ENCODE data around the gene L3MBTL2. TPM values are rescaled to one million over a fixed set of nuclear protein-coding genes. Genes with fewer than 3 reads are reported as not detected.
"Not testable (repeated sequence)": the region's sequence is repeated elsewhere in the genome, so short reads cannot be mapped to it uniquely, and the experiment has no call there.

The L3MBTL2 gene
- total RNA-seq, 1 donor from 2014 or later, result 16.1 TPM

DNA sequence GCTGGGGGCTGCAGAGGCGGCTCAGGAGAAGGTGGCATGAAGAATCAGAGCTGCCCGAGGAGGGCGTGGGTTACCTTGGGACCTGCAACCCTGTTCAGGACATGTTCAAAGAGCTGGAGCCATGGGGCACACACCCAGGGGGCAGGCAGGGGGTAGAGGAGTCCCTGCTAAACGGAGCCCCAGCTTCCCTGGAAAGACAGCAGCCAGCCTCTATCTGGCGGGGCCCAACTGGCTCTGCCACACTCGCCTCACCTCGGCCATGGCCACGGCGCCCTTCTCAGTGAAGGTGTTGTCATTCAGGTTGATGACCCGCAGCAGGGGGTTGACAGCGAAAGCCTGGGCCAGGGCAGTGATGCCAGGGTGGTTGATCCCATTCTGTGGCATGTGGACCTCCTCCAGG lies 52.6 kb downstream of the L3MBTL2 start:
- no peak overlapping the region for H3K4me3 ChIP-seq (ENCODE audit: low read depth, low read length)
- TF ChIP-seq, protein P1, sequence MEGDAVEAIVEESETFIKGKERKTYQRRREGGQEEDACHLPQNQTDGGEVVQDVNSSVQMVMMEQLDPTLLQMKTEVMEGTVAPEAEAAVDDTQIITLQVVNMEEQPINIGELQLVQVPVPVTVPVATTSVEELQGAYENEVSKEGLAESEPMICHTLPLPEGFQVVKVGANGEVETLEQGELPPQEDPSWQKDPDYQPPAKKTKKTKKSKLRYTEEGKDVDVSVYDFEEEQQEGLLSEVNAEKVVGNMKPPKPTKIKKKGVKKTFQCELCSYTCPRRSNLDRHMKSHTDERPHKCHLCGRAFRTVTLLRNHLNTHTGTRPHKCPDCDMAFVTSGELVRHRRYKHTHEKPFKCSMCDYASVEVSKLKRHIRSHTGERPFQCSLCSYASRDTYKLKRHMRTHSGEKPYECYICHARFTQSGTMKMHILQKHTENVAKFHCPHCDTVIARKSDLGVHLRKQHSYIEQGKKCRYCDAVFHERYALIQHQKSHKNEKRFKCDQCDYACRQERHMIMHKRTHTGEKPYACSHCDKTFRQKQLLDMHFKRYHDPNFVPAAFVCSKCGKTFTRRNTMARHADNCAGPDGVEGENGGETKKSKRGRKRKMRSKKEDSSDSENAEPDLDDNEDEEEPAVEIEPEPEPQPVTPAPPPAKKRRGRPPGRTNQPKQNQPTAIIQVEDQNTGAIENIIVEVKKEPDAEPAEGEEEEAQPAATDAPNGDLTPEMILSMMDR (conservative IDR thresholded peaks at IDR 0.05; ENCODE audit: low read depth, low read length), result no peak
- no peak for DNase-seq (ENCODE audit: low read depth)

DNA sequence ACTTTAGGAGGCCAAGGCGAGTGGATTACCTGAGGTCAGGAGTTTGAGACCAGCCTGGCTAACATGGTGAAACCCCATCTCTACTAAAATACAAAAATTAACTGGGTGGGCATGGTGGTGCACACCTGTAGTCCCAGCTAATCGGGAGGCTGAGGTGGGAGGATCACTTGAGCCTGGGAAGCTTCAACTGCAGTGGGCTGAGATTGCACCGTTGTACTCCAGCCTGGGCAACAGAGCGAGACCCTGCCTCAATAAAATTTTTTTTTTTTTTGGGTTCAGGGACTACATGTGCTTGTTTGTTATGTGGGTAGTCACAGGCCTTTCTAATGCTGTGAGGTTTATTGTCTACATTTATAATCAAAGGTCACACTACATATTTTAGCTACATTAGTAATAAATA lies 54.6 kb downstream of the L3MBTL2 start:
- not testable (repeated sequence) for DNase-seq (ENCODE audit: low read depth); H3K4me3 ChIP-seq (ENCODE audit: low read depth, low read length)

DNA sequence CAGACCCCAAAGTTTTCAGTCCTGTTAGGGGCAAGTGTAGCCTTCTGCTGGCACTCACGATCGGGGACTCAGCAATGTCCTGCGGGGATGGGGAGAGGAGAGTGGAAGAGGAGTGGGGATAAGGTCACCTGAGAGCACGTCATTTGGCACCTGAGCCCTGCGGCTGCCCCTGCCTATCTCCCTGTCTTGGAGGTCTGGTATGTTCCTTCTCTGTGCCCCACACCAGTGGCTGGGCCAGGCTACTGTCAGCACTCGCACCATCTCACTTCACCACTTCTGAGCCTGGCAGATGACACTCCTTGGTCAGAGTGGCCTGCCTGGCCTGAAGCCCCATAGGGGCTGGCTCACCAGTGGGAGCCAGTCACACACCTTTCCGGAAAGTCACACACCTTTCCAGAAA lies 55.8 kb downstream of the L3MBTL2 start:
- no peak overlapping the region for H3K4me3 ChIP-seq (ENCODE audit: low read depth, low read length)
- TF ChIP-seq, protein P1 (conservative IDR thresholded peaks at IDR 0.05; ENCODE audit: low read depth, low read length), result no peak
- no peak for DNase-seq (ENCODE audit: low read depth)

DNA sequence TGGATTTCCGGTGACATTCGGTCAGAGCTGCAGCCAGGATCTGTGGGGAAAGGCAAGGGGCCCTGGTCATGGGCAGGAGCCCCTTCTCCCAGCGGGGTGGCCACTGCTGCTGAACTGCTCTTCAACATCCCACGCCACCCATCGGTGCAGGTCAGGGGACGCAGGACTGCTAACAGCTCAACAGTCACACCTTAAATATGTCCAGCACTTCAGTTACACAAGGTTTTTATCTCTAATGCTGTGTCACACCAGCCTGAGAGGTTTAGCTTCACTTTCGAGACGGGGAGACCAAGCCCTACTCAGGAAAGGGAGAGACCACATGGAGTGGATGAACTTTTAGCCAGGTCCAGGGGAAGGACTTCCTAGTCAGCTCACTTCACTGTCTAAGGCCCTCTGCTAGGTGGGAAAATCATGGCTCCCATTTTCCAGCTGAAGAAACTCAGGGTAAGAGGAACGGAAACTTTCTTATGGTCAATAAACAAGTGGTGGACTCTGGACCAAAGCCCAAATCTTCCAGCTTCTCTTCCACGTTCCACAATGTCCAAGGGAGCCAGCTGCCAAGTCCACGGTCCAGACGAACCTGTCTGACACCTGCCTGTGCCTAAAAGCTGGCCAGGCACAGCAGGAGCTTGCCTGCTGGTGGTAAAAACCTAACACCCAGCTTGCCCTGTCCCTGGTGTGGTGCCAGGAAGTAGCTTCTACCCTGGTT lies 56.6 kb downstream of the L3MBTL2 start:
- TF ChIP-seq, protein P1 (conservative IDR thresholded peaks at IDR 0.05; ENCODE audit: low read depth, low read length), result no peak
- DNase-seq (ENCODE audit: low read depth), result no peak
- H3K4me3 ChIP-seq (ENCODE audit: low read depth, low read length), result no peak overlapping the region

DNA sequence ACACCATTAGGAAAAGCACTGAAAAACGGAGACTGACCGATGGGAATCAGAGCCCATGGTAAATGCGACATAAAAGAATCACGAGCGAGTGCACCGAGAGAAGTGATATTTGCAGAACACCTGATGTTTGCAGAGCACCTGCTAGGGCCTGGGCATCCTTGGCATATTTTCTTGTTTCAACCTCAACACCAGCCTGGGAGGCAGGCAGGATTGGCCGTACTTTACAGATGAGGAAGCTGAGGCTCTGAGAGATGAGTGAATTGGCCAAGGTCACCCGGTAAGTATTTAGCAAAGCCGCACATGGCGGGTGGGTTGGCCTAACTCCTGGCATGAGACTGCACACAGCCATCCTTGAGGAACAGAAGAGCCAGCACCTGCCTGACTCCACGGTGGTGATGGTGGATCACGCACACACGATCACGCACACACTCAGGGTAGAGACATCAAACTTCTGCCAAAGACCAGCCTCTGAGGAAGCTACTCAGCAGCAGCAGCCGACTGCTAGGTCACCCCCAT lies 57.2 kb downstream of the L3MBTL2 start:
- no peak overlapping the region for H3K4me3 ChIP-seq (ENCODE audit: low read depth, low read length)
- DNase-seq (ENCODE audit: low read depth), result no peak
- TF ChIP-seq, protein P1 (conservative IDR thresholded peaks at IDR 0.05; ENCODE audit: low read depth, low read length), result no peak

DNA sequence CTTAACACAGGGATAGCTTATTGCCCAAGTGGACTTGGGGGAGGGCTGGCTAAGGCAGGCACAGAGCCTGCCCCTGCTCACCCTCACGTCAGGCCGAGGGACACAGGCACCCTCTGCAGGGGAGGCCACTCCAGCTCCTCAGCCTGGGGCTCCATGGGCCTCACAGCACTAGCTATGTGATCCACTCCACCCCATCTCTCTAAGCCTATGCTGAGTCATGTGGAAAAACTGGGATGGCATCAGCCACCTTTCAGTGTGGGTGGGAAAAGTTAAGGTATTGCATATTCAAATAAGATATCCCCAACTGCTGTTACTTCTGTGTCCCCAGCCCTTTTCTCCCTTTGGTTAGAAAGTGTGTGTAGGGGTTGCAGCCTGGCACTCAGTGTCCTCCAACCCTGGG lies 58.6 kb downstream of the L3MBTL2 start:
- TF ChIP-seq, protein P1 (conservative IDR thresholded peaks at IDR 0.05; ENCODE audit: low read depth, low read length), result no peak
- no peak for DNase-seq (ENCODE audit: low read depth)
- H3K4me3 ChIP-seq (ENCODE audit: low read depth, low read length), result no peak overlapping the region

DNA sequence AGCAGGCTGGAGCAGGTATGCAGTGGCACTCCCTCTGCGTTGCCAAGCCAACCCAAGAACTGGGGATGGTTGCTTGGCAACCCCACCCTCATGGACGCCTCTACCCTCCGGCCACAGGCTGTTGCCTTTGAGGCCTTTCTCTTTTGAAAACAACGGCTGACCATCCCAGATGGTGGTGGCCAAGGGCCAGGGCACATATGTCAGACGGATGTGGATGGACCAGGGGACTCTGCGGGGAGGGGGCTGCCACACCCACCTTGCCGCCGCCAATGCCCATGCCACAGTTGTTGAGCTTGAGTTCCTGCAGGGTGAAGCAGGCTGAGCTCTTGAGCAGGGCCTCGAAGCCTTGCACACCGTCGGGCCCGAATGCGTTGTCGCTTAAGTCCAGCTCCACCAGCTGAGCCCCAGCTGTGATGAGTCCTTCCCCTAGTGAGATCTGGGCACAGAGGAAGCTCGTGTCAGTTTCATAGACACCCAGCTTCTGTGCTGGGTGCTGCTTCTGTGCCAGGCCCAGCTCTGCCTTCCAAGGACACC lies 59.4 kb downstream of the L3MBTL2 start:
- no peak overlapping the region for H3K4me3 ChIP-seq (ENCODE audit: low read depth, low read length)
- DNase-seq (ENCODE audit: low read depth), result no peak
- TF ChIP-seq, protein P1 (conservative IDR thresholded peaks at IDR 0.05; ENCODE audit: low read depth, low read length), result no peak

Data from epithelial cell of proximal tubule (primary cell).